ENCODE measurements around the gene TIMM44. TPM values are rescaled to one million over a fixed set of nuclear protein-coding genes. Genes with fewer than 3 reads are reported as not detected.

The TIMM44 gene
- polyA plus RNA-seq, 1 of the 3 experiments (the other 2 are of a cell fraction): 49.7 TPM

- no peak overlapping the region for H3K9ac ChIP-seq
- DNase-seq: no peak
- no peaks in the 10 kb centered on the region for H4K20me1 ChIP-seq (ENCODE audit: insufficient read depth)
- H3K36me3 ChIP-seq (replicated peaks in 1 of 2; ENCODE audit: control insufficient read depth in 1 of 2, insufficient read depth in 2 of 2, low read length in 1 of 2): no peaks in the 10 kb centered on the region
- H2AFZ ChIP-seq (ENCODE audit: low read depth): no peak overlapping the region
- WGBS (ENCODE audit: low lambda C conversion rate): 90% methylated on average over 10 of the region's 13 CpGs
- H3K9me3 ChIP-seq: no peaks in the 10 kb centered on the region
- ChIA-PET POLR2A (no interaction called here), CTCF (no interaction called here)
- H3K27ac ChIP-seq (ENCODE audit: low read depth in 2 of 2, low read length in 1 of 2): no peak overlapping the region
- H3K4me1 ChIP-seq (ENCODE audit: control insufficient read depth in 1 of 2, insufficient read depth in 2 of 2, low read depth in 1 of 2, low read length in 1 of 2): no peaks in the 10 kb centered on the region
- no peak overlapping the region for H3K4me2 ChIP-seq
- H3K27me3 ChIP-seq (ENCODE audit: insufficient read depth): no peaks in the 10 kb centered on the region
- H3K9me2 ChIP-seq: no peaks in the 10 kb centered on the region
- H3F3A ChIP-seq (replicated peaks; ENCODE audit: insufficient read depth): no peaks in the 10 kb centered on the region
- TF ChIP-seq EP300 (IDR thresholded peaks at IDR 0.05; ENCODE audit: borderline replicate concordance in 1 of 2, low read depth in 1 of 2, low read length in 1 of 2) (no peak), MXI1 (IDR thresholded peaks at IDR 0.05; ENCODE audit: low read depth, low read length) (no peak)
- H3K4me3 ChIP-seq (ENCODE audit: low read depth in 2 of 2, low read length in 1 of 2): no peak overlapping the region
- H3K79me2 ChIP-seq (ENCODE audit: insufficient read depth): no peaks in the 10 kb centered on the region
Measured at GRCh38 chr19:7895565-7895964, 47.9 kb downstream of the TIMM44 start.

GRCh38 chr19:7894612-7895309 lies 48.7 kb downstream of the TIMM44 start:
- H4K20me1 ChIP-seq (ENCODE audit: insufficient read depth): no peaks in the 10 kb centered on the region
- H3K79me2 ChIP-seq (ENCODE audit: insufficient read depth): no peaks in the 10 kb centered on the region
- 77% methylated on average over 14 of the region's 18 CpGs for WGBS (ENCODE audit: low lambda C conversion rate)
- CTCF ChIA-PET: no interaction called here
- H3K9me3 ChIP-seq: no peaks in the 10 kb centered on the region
- H3K4me2 ChIP-seq: no peak overlapping the region
- no peak for DNase-seq
- H3K27ac ChIP-seq (ENCODE audit: low read depth in 2 of 2, low read length in 1 of 2): no peak overlapping the region
- no peak overlapping the region for H3K4me3 ChIP-seq (ENCODE audit: low read depth in 2 of 2, low read length in 1 of 2)
- H3K27me3 ChIP-seq (ENCODE audit: insufficient read depth): no peaks in the 10 kb centered on the region
- no peaks in the 10 kb centered on the region for H3K36me3 ChIP-seq (replicated peaks in 1 of 2; ENCODE audit: control insufficient read depth in 1 of 2, insufficient read depth in 2 of 2, low read length in 1 of 2)
- TF ChIP-seq EP300 (IDR thresholded peaks at IDR 0.05; ENCODE audit: borderline replicate concordance in 1 of 2, low read depth in 1 of 2, low read length in 1 of 2): no peak
- TF ChIP-seq REST (IDR thresholded peaks at IDR 0.05; ENCODE audit: low read depth, low read length): no peak
- TF ChIP-seq NRF1 (IDR thresholded peaks at IDR 0.05; ENCODE audit: low read depth, low read length): no peak
- no peak for TF ChIP-seq ELF1 (IDR thresholded peaks at IDR 0.05)
- TF ChIP-seq RFX5 (IDR thresholded peaks at IDR 0.05; ENCODE audit: low read length): no peak
- no peak for TF ChIP-seq MAX (IDR thresholded peaks at IDR 0.05; ENCODE audit: low read depth)
- TF ChIP-seq GATA2 (CRISPR knock-in tag; IDR thresholded peaks at IDR 0.05): no peak
- no peak for TF ChIP-seq FOSL2 (IDR thresholded peaks at IDR 0.05; ENCODE audit: borderline replicate concordance, low read depth)
- no peak for TF ChIP-seq FOXJ3 (CRISPR knock-in tag; IDR thresholded peaks at IDR 0.05)
- TF ChIP-seq PBX3 (IDR thresholded peaks at IDR 0.05): no peak
- no peak for TF ChIP-seq ZBTB33 (IDR thresholded peaks at IDR 0.05; ENCODE audit: borderline replicate concordance, low read depth)
- no peak for TF ChIP-seq SIN3A (IDR thresholded peaks at IDR 0.05; ENCODE audit: borderline replicate concordance, low read depth, low read length)
- TF ChIP-seq POLR2AphosphoS5 (IDR thresholded peaks at IDR 0.05; ENCODE audit: low read depth, low read length): no peak
- no peak for TF ChIP-seq TAF1 (IDR thresholded peaks at IDR 0.05; ENCODE audit: borderline replicate concordance, low read depth, low read length)
- no peak for TF ChIP-seq RAD21 (IDR thresholded peaks at IDR 0.05; ENCODE audit: low read length)
- no peak for TF ChIP-seq RCOR1 (IDR thresholded peaks at IDR 0.05; ENCODE audit: low read length)
- POLR2A ChIA-PET: no interaction called here
- no peak overlapping the region for H3K9ac ChIP-seq
- H2AFZ ChIP-seq (ENCODE audit: low read depth): no peak overlapping the region
- no peaks in the 10 kb centered on the region for H3K4me1 ChIP-seq (ENCODE audit: control insufficient read depth in 1 of 2, insufficient read depth in 2 of 2, low read depth in 1 of 2, low read length in 1 of 2)
- H3F3A ChIP-seq (replicated peaks; ENCODE audit: insufficient read depth): no peaks in the 10 kb centered on the region
- H3K9me2 ChIP-seq: no peaks in the 10 kb centered on the region

All from SK-N-SH (cell line).